Germinal center (tissue), 1 donor: ENCODE results near the gene RASAL2.
"Not testable (repeated sequence)": the region's sequence is repeated elsewhere in the genome, so short reads cannot be mapped to it uniquely, and the experiment has no call there.

Experiments used
- DNase-seq: peaks from one replicate; pipeline ENCODE4 v3.0.0; 2012; ENCODE audit warnings: mixed read lengths, low spot score

Gene RASAL2

DNA sequence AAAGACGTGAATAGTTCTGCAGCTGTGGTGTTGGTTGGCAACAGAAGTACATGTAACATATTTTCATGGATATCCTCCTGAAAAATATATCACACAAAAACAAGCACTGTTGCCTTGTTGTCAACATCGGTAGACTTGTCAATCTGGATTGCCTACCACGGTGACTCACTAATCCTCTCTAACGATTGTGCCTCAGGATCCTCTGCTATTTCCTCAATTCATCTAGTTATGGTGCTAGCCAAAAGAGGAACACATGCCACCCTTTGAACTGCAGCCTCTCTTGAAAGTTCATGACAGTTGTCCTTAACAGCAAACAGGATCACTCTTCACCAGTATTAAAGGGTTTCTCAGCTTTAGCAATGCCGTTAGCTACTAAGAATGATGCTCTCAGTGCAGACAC is 25.7 kb downstream of the RASAL2 start:
- no peak for DNase-seq

DNA sequence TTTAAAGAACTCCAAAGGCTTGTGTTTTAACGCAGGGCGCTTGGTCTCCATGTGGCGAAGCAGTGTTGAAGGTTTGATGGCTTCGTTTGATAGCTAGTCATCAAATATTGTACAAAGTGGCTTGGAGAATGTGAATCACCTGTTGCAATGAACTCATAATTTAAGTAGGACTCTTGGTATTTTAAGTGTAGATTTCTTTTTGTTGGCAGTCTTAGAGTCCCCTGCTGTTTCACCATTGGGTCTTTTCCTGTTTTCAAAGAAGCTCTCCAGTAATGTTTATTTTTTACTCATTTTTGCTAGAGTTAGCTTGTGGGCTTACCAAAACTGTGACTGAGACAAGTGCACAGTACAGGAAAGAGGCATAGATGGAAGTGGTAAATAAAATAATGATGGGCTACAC is 26.2 kb downstream of the RASAL2 start:
- DNase-seq = no peak

GRCh38 chr1:178120520-178121052 is 26.7 kb downstream of the RASAL2 start:
- not testable (repeated sequence) for DNase-seq

- no peak for DNase-seq
Measured at GRCh38 chr1:178121883-178122282, 28.0 kb downstream of the RASAL2 start.

DNA sequence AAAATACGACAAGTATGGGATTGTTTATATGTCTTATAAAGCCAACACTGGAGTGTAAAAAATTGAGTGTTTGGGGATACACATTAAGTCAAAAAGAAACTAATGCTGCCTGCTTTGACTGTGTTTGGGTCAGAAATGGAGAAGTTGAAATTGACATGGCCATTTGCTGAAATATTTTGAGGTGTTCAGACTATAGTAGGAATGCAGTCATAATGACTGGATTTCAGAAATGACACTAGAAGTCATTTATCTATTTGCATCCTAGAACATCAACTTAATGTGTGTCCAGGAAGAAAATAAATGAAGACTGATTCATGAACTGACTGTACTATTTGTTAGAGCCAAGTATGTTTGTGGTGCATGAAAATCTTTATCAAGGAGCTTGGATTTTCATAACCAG is 28.4 kb downstream of the RASAL2 start:
- DNase-seq = no peak

DNA sequence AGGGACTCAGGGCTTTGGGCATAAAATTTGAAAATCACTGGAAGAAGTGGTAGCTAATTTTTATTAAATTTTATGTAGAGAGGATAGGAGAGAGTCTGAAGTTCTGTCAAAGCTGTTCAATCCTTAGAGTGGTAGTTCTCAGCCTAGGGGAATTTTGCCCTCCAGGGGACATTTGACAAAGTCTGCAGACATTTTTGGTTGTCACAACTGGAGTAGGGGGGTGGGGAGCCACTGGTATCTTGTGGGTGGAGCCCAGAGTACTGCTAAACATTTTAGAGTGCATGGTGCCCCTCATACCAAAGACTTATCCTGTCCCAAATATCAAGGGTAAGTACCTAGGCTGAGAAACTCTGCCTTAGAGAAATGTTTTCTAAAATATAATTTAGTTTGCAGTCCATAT is 30.2 kb downstream of the RASAL2 start:
- DNase-seq = no peak

GRCh38 chr1:178126261-178126660 is 32.4 kb downstream of the RASAL2 start:
- no peak for DNase-seq

DNA sequence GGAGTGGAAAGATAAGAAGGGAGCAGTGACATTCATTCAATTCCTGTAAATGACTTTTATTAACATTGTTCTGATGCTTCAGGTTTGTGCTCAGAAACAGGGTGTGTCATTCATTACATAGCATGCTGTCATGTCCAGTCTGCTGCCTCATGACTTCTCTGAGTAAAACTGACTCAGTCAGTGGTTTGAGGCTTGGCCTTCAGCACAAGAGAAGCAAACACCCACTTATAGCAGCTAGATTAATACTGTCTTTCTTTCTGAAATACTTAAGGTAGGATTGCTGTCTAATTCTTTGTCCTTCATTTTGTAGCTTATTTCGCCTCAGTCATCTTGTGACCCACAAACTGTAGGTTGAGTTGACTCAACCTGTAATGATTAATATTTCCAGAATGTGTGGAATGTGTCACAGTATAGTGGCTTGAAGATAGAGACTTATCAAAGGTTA is 32.9 kb downstream of the RASAL2 start:
- DNase-seq = no peak

GRCh38 chr1:178127482-178128191 is 33.7 kb downstream of the RASAL2 start:
- no peak for DNase-seq

- no peak for DNase-seq
Measured at GRCh38 chr1:178133239-178133989, 39.5 kb downstream of the RASAL2 start.

DNA sequence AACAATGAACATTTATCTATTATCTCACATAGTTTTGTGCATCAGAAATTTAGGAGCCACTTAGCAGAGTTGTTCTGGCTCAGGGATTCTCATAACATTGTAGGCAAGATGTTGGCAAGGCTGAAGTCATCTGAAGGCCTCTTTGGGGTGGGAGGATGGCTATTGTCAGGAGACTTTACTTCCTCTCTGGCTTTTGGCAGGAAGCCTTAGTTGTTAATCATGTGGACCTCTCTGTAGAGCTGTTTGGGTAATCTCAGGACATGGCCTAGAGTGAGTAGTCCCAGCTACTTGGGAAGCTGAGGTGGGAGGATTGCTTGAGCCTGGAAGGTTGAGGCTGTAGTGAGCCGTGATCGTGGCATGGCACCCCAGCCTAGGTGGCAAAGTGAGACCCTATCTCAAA is 40.2 kb downstream of the RASAL2 start:
- DNase-seq = no peak

- DNase-seq = no peak
Measured at GRCh38 chr1:178137238-178137637, 43.3 kb downstream of the RASAL2 start.

- DNase-seq = no peak
Measured at GRCh38 chr1:178142806-178143205, 48.9 kb downstream of the RASAL2 start.

DNA sequence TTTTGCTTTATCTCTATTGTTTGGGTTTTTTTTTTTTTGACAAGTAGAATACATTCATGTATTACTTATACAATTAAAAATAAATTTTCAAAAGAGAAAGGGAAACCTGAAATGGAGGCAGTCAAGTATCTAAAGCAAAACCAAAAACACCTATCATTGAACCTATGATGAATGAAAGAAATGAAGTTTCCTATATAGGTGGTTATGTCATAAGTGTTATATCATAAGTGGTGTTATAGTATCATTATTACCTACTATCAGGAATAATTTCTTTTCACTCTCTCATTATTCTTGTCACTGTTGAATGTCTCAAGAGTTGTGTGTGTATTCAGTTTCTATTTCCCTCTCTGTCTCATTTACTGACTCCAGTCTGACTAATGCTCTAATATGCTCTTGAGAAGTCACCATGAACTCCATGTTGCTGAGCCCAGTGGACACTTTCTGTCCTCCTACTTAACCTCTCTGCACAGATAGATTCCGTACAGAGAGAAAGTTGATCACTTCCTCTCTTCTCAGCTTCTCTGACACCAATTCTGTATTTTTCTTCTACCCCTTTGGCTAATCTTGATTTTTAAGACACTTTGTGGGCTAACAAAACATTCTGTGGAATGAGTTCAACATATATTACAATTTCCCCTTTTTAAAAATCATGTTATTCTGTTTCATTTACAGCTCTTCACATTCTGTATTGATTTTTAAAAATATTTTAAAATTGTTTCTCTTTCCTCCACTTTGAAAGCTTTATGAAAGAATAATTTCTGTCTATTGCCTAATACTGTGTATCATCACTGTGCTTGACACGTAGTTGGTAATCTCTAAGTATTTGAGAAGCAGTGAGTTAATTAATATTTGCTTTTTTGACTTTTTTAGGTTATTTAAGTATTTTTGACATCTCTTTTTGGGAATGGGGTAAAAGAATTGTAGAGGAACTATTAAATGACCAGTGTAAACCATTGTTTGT is 50.1 kb downstream of the RASAL2 start:
- DNase-seq = no peak

GRCh38 chr1:178145605-178146004 is 51.7 kb downstream of the RASAL2 start:
- no peak for DNase-seq

GRCh38 chr1:178146436-178146835 is 52.5 kb downstream of the RASAL2 start:
- DNase-seq = no peak

DNA sequence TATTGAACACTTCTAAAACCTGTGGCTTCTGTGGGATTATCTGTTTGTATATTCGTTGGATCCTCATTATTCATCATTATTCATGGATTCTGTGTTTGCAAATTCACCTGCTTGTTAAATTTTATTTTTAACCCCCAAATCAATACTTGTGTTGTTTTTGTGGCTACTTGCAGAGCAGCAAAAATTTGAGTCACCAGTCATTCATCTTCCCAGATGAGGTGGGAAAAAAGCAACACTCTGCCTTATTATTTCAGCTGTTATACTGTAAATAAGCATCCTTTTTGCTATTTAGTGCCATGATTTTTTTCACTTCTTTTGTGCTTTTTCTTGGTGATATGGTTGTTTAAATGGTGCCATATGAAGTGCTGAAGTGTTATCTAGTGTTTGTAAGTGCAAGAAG is 56.7 kb downstream of the RASAL2 start:
- DNase-seq = no peak

- DNase-seq = no peak
Measured at GRCh38 chr1:178151831-178152230, 57.9 kb downstream of the RASAL2 start.

DNA sequence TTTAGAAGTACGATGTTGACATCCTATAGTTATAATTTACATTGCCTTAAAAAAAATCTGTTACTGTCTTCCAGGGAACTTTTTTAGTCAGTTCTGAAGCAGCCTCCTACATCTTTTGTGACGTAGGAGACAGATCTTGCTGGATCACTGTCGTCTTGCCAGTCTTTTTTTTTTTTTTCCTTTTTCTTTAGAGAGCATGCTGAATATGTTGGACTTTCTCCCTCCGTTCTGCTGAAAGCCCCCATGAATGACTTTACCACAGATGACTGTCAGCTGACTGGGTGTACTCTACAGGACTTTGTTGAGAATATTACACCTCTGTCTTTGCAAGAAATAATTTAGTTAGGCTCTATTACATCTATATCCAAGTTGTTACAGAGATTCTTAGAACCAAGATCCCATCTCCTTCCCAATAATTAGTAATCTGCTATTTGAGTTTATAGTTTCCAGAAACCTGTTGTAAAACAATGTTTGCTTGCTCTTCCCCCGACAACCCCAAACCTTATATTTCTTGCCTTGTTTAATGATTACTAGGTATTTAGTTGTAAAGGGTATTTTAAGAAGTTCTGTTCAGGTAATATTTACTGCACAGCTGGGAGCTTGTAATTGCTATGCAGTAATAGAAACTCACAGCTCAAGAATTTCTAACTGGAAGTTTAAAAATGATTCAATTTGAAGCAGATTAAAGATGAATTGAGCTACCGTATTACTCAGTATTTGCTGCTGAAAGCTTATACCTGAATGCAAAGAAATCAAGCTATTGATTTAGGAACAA is 61.8 kb downstream of the RASAL2 start:
- no peak for DNase-seq

DNA sequence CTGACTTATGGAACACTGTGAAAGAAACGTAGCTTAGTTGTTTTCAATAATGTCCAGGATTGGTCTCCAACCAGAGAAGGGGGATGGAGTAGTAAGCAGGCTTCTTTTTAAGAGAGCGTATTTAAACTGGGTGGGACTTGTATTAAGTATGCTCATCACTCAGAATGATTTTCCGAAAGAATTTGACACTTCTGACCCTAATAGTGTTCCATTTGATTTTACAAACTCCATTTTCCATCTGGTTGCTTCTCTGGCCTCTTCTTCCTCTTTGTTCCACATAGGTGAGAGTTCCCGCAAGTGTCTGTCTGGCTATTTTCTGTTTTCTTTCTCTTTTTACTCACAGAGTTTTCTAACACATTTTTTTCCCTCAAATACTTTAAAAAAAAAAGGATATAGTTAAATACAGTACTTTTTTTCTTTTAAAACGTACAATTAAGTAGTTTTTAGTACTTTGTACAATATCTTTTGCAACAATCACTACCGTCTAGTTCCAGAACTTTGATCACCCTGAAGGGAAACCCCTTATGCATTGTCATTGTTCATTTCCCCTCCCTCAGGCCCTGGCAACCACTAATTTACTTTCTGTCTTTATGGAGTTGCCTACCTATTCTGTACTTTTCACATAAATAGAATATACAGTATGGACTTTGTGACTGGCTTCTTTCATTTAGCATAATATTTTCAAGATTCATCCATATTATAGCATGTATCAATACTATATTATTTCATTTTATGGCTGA is 67.0 kb downstream of the RASAL2 start:
- DNase-seq = no peak

DNA sequence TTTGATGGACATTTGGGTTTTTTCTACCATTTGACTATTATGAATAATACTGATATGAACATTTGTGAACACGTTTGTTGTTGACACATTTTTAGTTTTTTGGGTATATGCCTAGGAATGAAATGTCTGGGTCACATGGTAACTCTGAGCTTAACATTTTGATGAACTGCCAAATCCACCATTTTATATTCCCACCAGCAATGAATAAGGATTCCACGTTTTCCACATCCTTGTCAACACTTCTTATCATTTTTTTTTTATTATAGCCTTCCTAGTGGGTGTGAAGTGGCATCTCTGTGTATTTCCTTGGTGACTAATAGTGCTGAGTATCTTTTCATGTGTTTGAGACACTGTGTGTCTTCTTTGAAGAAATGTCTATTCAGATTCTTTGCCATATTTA is 67.6 kb downstream of the RASAL2 start:
- DNase-seq = no peak
